Stimulated activated CD8-positive, alpha-beta memory T cell treated with anti-CD3 and anti-CD28 coated beads, Interleukin-15, amount 100 ng/mL, for 1 hour (primary cell): ENCODE results near the gene BMPR1A.

Source experiments
- DNase-seq: peaks from one replicate; pipeline ENCODE4 v3.0.0-alpha.2; 2020; ENCODE audit warnings: low read depth

The BMPR1A gene

GRCh38 chr10:86955501-86956194, 199.2 kb downstream of the BMPR1A start:
- DNase-seq = no peak

- no peak for DNase-seq
These were observed 199.9 kb downstream of the BMPR1A start for GRCh38 chr10:86956195-86956847.

- no peak for DNase-seq
These were observed 200.5 kb downstream of the BMPR1A start for GRCh38 chr10:86956848-86957448.

GRCh38 chr10:86957471-86958115, 201.2 kb downstream of the BMPR1A start, which contains the start of gene MMRN2:
Gene MMRN2, minus strand, starts transcription at chr10:86957615. Its CDS starts 74 bp downstream, at chr10:86957541.
- no peak for DNase-seq

- no peak for DNase-seq
These were observed 201.9 kb downstream of the BMPR1A start, which contains the start of gene SNCG for GRCh38 chr10:86958116-86958900. Gene SNCG, plus strand, starts transcription at chr10:86958599. Its CDS starts 99 bp downstream, at chr10:86958698.

GRCh38 chr10:86958901-86959736, 202.7 kb downstream of the BMPR1A start:
- DNase-seq = no peak

GRCh38 chr10:86959737-86960002, 203.3 kb downstream of the BMPR1A start:
- no peak for DNase-seq

GRCh38 chr10:86960003-86960862, 203.8 kb downstream of the BMPR1A start:
- no peak for DNase-seq

GRCh38 chr10:86960863-86961434, 204.5 kb downstream of the BMPR1A start:
- DNase-seq = no peak

GRCh38 chr10:86961481-86962091, 205.2 kb downstream of the BMPR1A start:
- DNase-seq = no peak

- no peak for DNase-seq
These were observed 205.9 kb downstream of the BMPR1A start for GRCh38 chr10:86962136-86962980.

GRCh38 chr10:86962981-86963310, 206.5 kb downstream of the BMPR1A start:
- DNase-seq = no peak

GRCh38 chr10:86963341-86963919, 207.0 kb downstream of the BMPR1A start:
- DNase-seq = no peak

- no peak for DNase-seq
These were observed 207.8 kb downstream of the BMPR1A start for GRCh38 chr10:86964061-86964846.

GRCh38 chr10:86964847-86965190, 208.4 kb downstream of the BMPR1A start:
- DNase-seq = no peak

- no peak for DNase-seq
These were observed 209.7 kb downstream of the BMPR1A start for GRCh38 chr10:86965986-86966654.

GRCh38 chr10:86967481-86967941, 211.1 kb downstream of the BMPR1A start:
- DNase-seq = no peak
